Breast epithelium (tissue), 3 donors: Measurements from ENCODE around the gene RSU1.

Experiments used
- POLR2A ChIP-seq: fragments of 450-650 bp; IDR thresholded peaks from one replicate; pipeline ENCODE4 v1.6.1; 2016; ENCODE audit warnings: antibody characterized with exemption, mild to moderate bottlenecking, moderate library complexity
- TF ChIP-seq, protein P1 (sequence below), 3 donors: fragments of 450-650 bp; IDR thresholded peaks; one replicate each; pipeline ENCODE4 v1.5.1; 2016 to 2017; ENCODE audit warnings: antibody characterized with exemption in 3 of 3, mild to moderate bottlenecking in 3 of 3, moderate library complexity in 3 of 3

DNA sequence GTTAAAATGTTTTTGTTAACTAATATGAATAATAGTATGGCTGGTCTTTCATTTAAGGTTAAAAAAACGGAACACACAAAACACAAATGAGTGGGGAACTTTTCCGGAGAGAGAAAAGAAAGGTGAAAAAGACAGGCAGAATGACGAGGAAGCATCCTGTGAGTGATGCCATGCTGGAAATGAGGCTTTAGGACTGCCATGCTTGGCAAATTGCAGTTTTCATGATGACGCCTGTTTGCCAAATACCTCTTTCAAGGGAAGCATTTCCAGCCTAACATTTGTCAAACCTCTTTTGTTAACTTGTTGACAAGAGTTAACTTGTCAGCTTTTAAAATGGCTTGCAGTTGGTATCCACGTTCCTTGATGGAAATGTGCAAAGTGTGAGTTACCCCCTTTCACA lies 127.5 kb downstream of the RSU1 start:
- TF ChIP-seq, protein P1, sequence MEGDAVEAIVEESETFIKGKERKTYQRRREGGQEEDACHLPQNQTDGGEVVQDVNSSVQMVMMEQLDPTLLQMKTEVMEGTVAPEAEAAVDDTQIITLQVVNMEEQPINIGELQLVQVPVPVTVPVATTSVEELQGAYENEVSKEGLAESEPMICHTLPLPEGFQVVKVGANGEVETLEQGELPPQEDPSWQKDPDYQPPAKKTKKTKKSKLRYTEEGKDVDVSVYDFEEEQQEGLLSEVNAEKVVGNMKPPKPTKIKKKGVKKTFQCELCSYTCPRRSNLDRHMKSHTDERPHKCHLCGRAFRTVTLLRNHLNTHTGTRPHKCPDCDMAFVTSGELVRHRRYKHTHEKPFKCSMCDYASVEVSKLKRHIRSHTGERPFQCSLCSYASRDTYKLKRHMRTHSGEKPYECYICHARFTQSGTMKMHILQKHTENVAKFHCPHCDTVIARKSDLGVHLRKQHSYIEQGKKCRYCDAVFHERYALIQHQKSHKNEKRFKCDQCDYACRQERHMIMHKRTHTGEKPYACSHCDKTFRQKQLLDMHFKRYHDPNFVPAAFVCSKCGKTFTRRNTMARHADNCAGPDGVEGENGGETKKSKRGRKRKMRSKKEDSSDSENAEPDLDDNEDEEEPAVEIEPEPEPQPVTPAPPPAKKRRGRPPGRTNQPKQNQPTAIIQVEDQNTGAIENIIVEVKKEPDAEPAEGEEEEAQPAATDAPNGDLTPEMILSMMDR (IDR thresholded peaks at IDR 0.05): no peak
- no peak for TF ChIP-seq POLR2A
